HUDEP-2 (cell line): ENCODE results near the gene USO1.
"Not testable (repeated sequence)": the region's sequence is repeated elsewhere in the genome, so short reads cannot be mapped to it uniquely, and the experiment has no call there.

ENCODE experiments used
- DNase-seq, 76 experiments: peaks; one replicate each; lab custom pipeline; 2025; ENCODE audit not compliant: unreplicated experiment in 76 of 76; lab: John Stamatoyannopoulos, UW

The USO1 gene, protein sequence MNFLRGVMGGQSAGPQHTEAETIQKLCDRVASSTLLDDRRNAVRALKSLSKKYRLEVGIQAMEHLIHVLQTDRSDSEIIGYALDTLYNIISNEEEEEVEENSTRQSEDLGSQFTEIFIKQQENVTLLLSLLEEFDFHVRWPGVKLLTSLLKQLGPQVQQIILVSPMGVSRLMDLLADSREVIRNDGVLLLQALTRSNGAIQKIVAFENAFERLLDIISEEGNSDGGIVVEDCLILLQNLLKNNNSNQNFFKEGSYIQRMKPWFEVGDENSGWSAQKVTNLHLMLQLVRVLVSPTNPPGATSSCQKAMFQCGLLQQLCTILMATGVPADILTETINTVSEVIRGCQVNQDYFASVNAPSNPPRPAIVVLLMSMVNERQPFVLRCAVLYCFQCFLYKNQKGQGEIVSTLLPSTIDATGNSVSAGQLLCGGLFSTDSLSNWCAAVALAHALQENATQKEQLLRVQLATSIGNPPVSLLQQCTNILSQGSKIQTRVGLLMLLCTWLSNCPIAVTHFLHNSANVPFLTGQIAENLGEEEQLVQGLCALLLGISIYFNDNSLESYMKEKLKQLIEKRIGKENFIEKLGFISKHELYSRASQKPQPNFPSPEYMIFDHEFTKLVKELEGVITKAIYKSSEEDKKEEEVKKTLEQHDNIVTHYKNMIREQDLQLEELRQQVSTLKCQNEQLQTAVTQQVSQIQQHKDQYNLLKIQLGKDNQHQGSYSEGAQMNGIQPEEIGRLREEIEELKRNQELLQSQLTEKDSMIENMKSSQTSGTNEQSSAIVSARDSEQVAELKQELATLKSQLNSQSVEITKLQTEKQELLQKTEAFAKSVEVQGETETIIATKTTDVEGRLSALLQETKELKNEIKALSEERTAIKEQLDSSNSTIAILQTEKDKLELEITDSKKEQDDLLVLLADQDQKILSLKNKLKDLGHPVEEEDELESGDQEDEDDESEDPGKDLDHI

DNA sequence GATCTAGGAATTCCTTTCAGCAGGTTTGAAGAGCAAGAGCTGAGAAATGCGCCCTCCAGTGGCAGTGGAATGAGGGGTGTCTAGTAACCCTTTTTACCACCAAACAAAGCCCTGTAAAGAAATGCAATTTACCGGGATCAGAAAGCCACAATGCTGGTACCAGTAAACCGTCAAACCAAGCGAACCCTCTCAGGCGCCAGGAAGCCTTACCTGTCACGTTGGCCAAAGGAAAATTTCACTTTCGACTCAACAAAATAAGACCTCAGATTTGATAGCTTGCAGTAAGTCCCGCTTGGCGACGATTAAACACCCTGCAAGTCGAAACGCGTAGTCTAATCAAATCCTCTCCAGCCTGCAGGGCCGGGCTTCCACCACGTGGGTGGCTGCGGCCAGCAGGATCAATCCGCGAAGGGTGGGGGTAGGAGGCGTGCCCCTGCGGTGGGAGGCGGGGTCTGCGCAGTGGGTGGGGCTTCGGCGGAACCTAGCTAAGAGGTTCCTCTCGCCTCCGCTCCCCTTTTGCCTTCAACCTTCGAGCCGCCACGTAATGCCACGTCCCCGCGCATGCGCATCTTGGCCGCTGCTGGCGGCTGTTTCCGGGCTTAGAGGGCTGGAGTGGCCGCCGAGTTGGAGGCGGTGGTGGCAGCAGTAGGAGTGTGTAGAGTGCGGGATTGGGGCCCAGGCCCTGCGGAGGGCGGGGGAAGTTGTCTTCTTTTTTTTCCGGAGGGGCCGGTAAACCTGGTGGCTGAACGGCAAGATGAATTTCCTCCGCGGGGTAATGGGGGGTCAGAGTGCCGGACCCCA, at the start of gene USO1:
TSS of gene USO1 (plus strand) at position 512 of the 801 bp plus-strand sequence. CDS start at position 755, 243 bp downstream.
- DNase-seq, result peak; percentile 42 to 99 (median 97)

DNA sequence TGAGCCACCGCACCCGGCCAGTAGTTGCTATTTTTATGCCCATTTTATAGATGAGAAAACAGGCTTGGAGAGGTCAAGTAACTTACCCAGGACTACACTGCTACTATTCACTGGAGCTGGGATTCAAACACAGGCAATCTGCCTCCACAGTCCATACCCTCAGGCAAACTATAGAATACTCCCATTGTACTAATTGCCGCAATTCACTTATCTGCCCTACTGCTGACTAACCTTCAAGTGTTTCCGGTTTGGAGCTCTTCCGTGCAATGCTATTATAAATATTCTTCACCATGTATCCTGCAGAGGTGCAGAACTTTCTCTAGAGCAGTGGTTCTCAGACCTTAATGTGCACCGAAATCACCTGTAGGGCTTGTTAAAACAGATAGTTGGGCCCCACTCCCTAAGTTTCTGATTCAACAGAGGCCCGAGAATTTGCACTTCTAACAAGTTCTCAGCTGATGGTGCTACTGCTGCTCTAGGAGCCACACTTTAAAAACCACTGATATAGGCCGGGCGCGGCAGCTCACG, 49.3 kb upstream of the USO1 start:
- DNase-seq, result no peak

DNA sequence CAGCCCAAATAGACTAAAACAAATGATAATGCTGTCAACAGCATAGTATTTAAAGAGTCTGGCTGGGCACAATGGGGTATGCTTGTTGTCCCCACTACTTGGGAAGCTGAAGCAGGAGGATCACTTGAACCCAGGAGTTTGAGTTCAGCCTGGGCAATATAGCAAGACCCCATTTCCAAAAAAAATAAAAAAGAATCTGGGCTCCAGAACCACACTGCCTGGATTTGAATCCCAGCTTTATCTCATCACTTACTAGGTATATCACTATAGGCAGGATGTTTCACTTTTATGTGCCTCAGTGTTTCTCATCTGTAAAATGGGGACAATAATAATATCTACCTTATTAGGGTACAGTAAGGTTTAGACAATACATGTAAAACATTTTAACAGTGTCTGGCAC, 45.9 kb upstream of the USO1 start:
- no peak for DNase-seq

DNA sequence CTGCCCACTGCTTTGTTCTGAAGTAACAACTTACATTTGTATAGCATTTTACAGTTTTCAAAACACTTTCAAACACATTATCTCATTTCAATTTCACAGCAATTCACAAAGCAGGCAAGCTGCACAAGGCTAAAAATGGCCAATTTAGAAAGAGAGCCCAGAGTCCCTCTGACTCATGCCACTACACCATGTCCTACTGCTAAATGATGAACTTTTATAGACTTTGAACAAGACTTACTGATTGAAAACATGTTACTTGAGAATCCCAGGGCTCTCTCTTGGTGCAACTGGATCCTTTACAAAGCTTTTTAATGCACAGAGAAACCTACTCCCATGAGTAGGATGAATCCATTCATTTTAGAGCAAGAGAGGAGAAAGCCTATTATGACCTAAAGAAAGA, 45.4 kb upstream of the USO1 start:
- no peak for DNase-seq

DNA sequence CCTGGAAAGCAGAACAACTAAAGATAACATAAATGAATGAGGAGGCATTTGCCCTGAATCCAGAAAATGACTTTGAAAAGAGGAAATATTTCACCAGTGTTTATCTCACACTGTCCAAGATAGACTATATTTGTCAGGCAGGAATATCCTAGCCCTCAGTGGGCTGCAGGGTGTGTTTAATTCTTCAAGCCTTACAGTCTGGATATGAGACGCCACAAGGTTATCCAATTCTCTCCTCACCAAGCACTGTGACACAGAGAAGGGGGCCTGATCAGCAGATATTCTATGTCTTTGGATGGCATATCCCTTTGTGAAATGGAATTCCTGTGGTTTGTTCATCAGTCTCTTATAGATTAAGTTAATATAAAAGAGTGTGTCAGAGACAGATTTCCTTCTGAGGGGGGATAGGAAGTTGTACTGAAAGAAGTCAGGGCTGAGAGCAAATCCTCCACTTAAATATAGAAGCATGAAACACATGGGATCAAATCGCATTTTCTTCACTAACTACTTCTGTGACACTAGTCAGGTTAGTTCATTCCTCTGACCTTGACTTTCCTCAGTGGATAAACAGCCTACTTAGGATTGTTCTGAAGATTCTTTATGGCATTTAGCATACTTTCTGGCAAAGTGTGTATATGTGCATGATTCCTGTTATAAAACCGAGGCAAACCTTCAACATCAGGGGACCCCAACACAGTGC, 44.4 kb upstream of the USO1 start:
- peak in 1 of 76 experiments; percentile 0 for DNase-seq

DNA sequence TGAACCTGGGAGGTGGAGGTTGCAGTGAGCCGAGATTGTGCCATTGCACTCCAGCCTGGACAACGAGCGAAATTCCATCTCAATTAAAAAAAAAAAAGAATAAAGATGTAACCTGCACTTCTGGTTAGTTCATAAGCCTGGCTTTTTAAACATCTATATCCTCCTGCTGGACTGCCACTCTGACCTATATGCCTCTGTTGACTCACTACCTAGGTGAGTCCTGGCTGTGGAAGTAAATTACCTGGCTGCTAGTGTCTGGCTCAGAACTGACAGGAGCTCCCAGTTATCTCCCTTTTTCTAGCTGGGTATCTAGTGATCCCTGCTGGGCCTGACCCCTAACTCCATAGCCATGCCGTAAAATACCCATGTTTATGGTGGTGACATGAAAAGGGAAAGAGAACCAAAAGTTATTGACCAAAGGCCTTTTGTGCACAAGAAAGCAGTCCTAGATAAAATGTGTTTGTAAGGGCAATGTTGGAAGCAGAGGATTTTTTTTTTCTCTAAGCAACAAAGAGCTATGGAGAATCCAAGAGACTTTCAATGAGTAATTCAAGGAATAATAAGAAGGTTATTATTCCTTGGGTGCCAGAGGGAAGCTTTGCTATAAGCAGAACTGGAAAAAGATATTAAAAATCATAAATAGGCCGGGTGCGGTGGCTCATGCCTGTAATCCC, 40.8 kb upstream of the USO1 start:
- no peak for DNase-seq

DNA sequence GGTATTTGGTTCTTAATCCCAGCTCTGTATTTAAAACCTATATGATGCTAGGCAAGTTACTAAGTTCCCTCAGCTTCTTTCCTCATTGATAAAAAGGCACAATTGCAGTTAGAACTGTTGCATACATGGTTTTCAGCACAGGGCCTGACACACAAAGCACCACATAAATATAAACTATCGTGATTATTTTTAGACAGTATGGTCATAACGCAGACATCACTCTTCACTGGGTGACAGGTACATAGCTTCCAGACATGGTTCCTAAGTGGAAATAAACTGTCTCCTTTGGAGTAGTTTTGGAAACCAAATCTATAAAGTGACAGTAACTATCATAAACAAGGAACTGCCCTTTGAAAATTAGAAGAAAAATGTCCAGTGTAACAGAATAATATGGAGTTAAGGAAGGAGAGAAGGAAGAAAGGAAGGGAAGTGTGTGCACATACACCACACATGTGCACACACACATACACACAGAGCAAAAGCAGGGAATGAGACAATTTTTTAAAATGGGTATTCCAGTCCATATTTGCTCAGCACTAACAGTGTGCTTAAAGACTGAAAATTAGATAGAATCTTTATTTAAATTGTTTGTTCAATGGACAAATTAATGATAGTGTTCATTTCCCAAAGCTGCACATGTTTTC, 38.7 kb upstream of the USO1 start:
- DNase-seq, result no peak

DNA sequence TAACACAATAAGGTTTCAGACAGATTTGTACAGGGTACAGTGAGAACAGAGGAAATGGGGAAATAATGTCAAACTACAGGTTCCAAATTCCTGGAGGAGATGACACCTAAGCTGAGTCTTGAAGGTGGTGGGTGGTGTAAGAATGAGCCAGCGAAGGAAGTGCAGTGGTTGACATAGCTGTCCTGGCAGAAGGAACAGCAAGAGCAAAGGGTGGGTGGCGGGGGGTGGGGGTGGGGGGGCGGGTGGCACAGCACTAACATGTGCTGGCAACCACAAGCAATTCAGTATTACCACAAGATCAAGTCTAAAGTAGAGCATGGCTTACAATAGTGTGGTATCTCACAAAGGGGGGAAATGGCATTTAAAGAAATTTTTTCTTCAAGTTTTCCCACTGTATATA, 38.0 kb upstream of the USO1 start:
- DNase-seq, result no peak

DNA sequence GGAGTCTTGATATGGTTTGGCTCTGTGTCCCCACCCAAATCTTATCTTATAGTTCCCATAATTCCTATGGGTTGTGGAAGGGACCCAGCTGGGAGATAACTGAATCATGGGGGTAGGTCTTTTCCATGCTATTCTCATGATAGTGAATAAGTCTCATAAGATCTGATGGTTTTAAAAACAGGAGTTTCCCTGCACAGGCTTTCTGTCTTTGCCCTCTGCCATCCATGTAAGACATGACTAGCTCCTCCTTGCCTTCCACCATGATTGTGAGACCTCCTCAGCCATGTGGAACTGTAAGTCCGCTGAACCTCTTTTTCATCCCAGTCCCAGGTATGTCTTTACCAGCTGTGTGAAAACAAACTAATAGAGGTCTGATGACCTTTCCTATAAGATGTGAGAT, 37.3 kb upstream of the USO1 start:
- not testable (repeated sequence) for DNase-seq

DNA sequence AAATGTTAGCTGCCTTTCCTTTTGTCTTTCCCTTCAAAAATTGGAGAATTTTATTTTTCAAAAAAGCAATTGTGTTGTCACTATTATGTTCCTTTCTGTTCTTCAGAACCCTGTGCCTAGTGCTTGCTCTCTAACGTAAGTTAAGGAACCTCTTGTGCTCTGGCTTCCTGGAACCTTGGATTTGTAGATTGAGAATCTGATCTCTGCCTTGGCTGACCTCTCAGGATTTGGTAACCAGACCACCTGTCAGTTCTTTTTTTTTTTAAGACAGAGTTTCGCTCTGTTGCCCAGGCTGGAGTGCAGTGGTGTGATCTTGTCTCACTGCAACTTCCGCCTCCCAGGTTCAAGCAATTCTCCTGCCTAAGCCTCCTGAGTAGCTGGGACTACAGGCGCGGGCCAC, 32.3 kb upstream of the USO1 start:
- DNase-seq, result not testable (repeated sequence)

DNA sequence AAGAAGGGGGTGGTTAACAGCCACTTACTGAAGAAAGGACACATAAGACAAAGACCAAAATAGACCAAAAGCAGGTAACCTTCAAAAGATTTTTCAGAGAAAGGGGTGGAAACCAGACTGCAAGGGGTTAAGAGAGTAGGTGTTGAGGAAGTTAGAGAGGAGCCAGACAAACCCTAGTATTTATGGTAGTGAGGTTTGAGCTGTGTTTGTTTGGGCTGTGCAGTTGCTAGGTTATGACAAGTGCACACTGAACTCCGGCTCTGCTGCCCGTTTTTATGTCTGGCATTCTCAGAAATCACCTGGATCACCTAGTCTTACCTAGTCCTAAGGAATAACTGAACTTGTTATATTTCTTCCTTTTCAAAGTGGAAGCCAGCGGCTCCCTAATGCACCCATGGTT, 28.3 kb upstream of the USO1 start:
- no peak for DNase-seq

DNA sequence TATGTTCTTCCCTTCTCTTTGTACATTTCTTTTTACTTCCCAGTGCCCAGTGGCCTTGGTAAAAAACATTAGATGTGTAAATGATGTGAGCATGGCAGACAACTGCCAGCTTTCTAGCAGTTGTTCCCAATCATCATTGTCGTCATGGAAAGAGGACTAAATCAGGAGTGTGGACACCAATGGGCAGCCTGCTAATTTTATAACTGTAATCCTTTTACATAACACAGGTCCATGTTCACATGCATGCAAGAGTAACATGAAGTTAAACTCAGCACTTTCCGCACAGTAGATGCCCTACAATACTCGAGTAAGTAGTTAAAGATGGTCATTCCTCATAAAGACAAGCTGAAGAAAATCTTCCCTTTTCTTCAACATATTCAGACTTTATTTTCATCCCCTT, 27.8 kb upstream of the USO1 start:
- DNase-seq, result no peak

DNA sequence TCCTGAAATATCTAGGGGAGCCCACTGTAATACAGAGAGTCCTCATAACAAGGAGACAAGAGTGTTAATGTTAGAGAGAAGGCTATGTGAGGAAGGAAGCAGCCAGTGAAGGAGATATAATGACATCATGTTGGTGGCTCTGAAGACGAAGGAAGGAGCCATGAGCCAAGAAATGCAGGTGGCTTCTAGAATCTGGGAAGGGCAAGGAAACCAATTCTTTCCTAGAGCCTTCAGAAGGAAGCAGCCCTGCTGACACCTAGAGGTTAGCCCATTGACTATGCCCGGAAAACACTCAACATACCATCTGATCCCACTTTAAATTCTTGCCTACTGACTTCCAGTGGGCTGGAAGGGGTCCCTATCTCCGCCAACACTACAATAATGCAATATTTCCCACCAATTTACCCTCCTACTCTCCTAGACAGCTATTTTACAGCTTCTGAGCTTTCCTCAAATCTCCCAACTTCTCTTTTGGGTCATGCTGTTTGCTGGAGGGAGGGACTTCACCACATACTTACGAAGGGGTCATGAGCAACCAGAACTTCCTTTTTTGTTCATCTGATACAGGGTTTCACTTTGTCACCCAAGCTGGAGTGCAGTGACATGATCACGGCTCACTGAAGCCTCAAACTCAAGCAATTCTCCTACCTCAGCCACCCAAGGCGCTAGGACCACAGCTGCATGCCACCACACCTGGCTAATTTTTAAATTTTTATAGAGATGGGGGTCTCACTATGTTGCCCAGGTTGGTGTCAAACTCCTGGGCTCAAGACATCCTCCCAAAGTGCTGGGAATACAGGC, 26.0 kb upstream of the USO1 start:
- peak in 1 of 76 experiments; percentile 4 for DNase-seq

DNA sequence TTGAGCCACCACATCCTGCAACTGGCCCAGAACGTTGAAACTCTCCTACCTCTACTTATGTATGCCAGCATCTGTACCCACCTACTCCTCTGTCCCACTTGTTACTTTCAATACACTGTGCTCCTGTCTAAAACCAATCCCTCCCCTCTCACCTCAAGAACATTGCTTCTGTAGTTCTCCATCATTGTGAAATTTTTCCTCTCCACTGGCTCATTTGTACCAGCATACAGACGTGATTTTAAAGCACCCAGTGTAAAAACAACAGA, 25.5 kb upstream of the USO1 start:
- no peak for DNase-seq

DNA sequence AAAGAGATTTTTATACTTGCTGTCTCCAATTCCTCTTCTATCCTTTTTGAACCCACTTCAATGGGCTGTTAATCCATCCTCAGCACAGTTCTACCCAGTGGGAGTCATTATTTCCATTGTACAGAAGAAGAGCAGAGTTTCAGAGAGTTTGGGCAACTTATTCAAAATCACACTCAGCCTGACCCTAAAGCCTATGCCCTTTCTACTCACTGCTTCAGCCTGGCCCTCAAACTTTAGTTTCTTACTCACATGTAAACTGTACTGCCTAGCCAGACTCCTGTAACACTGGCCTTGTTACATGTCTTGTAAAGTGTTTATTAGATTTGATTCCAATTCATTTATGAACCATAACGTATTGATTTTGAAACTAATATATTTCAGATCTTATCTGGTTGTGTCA, 25.1 kb upstream of the USO1 start:
- DNase-seq, result no peak

DNA sequence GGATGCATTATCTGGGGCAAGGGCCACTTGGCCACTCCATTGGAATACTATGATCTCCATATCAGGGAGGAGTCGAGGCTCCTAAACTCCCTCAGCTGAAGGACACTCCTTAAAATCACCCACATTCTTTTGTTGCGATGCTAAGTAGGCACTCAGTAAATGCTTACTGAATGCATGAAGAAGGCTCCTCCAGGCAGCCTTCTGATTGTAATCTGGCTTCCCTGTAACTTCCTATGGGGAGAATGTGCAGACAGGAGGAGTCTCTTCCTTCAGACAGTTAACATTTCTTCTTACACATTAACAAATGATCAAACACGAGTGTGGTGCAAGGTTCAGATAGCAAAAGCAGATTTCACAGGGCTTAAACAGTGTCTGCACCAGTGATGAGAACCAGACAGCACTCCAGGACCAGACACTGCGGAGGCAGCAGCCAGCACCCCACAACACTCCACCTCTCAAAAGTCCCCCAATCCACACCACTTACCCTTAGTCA, 21.4 kb upstream of the USO1 start:
- no peak for DNase-seq

DNA sequence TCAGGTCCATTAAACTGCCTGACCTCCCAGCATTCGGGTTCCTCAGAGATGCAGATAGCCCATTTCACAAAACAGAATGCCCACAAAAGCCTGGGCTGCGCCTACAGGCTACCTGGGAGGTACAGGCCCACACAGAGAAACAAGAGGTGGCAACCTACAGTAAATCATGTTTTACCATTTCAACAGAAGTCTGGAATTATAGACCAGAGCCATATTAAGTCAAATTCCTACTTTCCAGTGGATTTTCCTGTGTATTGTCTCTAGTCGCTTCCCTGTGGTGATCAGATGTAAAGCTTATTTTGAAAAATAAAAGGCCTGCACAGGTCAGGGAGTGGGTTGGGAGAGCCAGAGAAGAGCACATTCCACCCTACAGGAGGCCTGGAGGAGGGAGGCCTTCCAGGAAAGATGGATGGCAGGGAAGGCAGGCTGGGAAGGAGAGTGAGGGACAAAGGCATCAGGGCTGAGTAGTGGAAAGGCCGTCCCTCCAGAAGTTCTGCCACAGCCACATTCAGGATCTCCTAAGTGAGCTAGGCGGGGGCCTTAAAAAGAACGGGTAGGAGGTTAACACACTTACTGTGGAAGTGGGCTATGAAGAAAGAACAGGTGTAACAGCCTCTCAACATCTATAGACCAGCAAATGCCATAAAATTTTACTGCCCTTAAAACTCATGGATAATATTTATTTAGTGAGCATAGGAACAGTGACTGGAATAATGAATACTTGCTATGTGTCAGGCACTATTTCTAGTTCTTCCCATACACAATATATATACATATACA, 19.0 kb upstream of the USO1 start:
- DNase-seq, result no peak
